ENCODE measurements around the gene EEPD1. TPM values are rescaled to one million over a fixed set of nuclear protein-coding genes. Genes with fewer than 3 reads are reported as not detected.

The EEPD1 gene
- total RNA-seq, 1 donor from 2014 or later: 19.3 TPM

DNA sequence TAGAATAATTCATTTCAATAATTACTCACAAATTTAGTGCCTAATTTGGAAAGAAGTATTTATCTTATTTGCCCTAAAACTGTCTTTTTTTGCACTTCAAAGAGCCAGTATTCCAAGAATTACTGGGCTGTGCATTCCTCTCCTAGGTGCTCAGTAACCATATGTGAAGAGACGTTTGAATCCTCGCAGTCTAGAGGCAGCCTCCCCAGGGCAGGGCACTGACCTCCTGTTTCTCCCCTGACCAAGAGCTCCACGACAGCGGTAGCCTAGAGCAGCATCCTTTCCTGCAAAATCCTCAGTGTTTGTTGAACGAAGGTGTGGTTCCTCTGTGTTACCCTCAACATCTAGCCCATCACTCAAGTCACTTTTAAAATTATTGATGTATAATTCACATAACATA is 113.1 kb downstream of the EEPD1 start:
- ATAC-seq: no peak
- DNase-seq (ENCODE audit: low spot score): no peak
- intact Hi-C loops (cut with DNase I): no loop called here

DNA sequence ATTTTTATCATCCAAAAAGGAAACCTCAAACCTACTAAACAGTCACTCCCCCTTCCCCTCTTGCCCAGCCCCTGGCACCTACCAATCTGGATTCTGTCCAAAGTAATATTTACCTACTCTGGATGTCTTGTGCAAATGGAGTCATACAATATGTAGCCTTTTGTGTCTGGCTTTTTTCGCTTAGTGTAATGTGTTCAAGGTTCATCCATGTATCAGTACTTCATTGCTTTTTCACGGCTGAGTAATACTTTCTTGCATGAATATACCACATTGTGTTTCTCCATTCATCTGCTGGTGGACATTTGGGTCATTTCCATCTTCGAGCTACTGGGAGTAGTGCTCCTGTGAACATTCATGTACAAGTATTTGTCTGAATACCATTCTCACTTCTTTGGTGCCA is 113.6 kb downstream of the EEPD1 start:
- no peak for ATAC-seq
- intact Hi-C loops (cut with DNase I): no loop called here
- DNase-seq (ENCODE audit: low spot score): no peak

GRCh38 chr7:36272211-36272566 is 119.1 kb downstream of the EEPD1 start:
- DNase-seq (ENCODE audit: low spot score) (no peak), ATAC-seq (no peak)
- intact Hi-C loops (cut with DNase I): no loop called here

GRCh38 chr7:36272567-36273269 is 119.7 kb downstream of the EEPD1 start:
- intact Hi-C loops (cut with DNase I): no loop called here
- DNase-seq (ENCODE audit: low spot score) (no peak), ATAC-seq (peak; percentile 32)

DNA sequence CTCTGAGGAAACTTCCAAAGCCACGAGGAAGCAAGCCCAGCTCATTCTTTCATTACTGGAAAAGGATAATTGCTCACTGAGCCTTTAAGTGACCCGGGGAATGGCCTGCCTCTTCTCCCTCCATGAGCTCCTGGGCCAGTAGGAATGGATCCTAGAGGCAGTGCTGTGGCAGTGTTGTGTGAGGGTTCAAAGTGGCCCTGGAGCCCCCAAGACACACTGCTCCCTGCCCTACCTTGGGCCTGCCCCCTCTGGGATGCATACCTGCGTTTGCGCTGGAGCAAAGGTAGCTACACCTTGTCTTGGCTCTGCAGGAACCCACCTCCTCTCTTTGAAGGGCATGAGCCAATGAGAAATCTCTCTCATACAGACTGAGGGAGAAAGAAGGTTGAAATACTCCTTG is 120.8 kb downstream of the EEPD1 start:
- intact Hi-C loops (cut with DNase I): no loop called here
- no peak for DNase-seq (ENCODE audit: low spot score)
- ATAC-seq: no peak

GRCh38 chr7:36275735-36276284 is 122.8 kb downstream of the EEPD1 start:
- ATAC-seq: no peak
- intact Hi-C loops (cut with DNase I): no loop called here
- DNase-seq (ENCODE audit: low spot score): no peak

DNA sequence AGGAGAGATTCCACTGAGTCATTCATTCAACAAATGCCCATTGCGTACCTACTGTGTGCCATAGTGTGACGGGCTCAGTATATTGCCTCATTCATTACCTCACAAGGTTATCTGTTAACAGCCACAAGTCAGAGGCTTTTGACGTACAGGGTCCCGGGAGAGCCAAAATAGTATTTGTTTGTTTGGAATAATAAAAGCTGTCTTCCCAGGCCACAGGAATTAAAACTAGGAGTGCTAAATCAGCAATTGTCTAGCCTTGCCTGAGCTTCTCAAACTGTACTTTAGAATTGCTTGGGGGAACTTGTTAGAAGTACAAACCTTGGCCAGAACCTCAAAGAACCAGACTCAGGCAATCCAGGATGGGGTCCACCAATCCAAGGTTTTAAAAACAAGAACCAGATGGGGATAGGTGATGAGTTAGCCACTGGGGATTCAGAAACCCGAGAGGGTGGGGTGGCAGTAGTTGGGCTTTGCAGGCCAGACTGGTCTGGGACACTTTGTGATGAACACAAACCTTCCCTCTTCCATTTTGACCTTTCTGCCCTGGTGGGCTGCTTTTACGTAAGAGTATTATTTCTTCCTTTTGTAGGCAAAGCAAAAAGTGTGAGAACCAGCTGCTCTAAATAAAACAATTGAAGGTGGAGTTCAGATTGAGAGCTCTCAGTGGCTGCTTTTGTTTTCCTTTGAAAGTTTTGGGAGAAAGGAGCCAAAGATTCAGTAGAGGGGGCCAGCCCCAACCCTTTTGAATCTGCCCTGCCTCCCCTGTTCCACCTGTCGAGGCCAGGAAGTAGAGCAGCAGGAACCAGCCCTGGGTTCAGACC is 123.6 kb downstream of the EEPD1 start:
- intact Hi-C loops (cut with DNase I): no loop called here
- DNase-seq (ENCODE audit: low spot score) (no peak), ATAC-seq (no peak)

GRCh38 chr7:36277249-36277542 is 124.1 kb downstream of the EEPD1 start:
- intact Hi-C loops (cut with DNase I): no loop called here
- ATAC-seq (no peak), DNase-seq (ENCODE audit: low spot score) (no peak)

DNA sequence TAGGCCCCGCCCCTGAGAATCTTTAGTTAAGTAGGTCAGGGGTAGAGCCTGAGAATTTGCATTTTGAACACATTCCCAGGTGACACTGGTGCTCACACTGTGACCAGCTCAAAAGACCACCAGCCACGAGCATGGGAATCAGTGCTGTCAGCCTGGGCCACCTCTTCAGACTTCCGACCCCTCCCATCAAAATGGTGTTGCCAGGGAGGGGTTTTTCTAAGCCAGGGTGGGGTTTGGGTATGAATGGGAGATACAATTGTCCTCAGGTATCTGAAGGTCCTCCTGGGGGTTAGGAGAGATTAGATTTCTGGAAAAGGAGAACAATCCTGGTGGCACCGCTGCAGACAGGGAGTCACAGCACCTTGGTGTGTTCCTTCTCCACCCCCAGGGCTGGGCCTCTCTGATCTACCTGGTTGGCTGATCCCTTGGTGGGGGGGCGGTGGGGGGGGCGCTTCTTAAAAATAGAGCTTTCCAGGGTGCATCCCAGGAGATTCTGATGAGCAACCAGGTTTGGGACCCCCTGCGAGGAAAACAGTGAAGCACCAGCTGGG is 125.1 kb downstream of the EEPD1 start:
- DNase-seq (ENCODE audit: low spot score) (no peak), ATAC-seq (no peak)
- intact Hi-C loops (cut with DNase I): no loop called here

DNA sequence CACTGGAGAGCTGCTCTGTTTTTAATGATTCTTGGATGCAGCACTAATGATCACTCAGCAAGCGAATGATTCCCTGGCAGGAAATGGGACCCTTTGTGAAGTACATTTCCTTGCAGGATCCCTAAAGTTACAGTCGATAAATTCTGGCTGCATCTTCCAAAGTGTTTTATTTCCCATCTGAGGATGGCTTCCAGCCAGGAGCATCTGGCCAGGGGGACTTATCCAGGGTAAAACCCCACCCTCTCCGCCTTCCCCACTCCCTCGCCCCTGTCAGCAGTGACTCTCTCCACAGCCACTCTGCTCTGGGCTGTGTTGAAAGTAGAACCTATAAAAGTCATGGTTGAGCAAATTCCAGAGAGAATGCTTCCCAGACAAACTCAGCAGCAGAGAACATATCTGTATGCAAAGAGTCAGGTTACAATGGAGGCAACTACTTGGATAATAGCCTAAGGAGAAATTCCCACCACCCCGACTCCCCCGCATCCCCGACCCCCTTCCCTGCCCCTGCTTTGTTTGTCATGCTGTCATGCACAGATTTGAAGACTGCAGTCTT is 125.6 kb downstream of the EEPD1 start:
- DNase-seq (ENCODE audit: low spot score): no peak
- intact Hi-C loops (cut with DNase I): no loop called here
- ATAC-seq: no peak

DNA sequence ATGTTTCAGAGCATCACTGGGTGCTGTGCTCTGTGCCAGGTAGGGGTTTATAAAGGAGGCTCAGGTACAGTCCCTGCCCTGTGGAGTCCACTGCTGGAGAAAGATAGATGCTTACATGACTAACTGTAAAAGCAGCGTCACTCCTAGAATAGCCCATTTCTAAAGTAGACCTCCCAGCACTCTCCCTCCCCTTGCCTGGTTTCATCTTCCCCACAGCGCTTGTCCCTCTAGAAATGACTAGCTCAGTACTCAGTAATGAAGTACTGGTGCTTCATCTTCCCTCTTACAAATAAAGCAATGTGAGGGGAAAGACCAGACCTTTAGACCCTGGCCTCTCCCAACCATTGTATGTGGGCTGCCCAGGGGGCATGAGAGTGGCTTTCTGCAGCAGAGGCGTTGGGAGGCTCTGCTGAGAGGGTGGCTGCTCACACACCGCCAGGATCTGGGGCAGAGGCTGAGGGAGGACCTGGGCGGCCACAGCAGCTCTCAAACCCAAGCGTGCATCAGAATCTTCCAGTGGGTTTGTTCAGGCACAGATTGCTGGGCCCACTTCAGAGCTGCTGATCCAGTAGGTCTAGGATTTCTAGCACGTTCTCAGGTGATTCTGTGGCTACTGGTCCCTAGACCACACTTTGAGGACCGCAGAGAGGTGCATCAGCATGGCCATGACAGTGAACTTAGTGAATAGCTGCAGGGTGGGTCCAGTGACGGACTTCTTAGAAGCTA is 126.3 kb downstream of the EEPD1 start:
- DNase-seq (ENCODE audit: low spot score): no peak

GRCh38 chr7:36279926-36280315 is 126.9 kb downstream of the EEPD1 start:
- ATAC-seq: no peak
- no peak for DNase-seq (ENCODE audit: low spot score)
- intact Hi-C loops (cut with DNase I): no loop called here

More for the DNA sequence above, 126.3 kb downstream of the EEPD1 start:
- no peak for ATAC-seq
- intact Hi-C loops (cut with DNase I): no loop called here

DNA sequence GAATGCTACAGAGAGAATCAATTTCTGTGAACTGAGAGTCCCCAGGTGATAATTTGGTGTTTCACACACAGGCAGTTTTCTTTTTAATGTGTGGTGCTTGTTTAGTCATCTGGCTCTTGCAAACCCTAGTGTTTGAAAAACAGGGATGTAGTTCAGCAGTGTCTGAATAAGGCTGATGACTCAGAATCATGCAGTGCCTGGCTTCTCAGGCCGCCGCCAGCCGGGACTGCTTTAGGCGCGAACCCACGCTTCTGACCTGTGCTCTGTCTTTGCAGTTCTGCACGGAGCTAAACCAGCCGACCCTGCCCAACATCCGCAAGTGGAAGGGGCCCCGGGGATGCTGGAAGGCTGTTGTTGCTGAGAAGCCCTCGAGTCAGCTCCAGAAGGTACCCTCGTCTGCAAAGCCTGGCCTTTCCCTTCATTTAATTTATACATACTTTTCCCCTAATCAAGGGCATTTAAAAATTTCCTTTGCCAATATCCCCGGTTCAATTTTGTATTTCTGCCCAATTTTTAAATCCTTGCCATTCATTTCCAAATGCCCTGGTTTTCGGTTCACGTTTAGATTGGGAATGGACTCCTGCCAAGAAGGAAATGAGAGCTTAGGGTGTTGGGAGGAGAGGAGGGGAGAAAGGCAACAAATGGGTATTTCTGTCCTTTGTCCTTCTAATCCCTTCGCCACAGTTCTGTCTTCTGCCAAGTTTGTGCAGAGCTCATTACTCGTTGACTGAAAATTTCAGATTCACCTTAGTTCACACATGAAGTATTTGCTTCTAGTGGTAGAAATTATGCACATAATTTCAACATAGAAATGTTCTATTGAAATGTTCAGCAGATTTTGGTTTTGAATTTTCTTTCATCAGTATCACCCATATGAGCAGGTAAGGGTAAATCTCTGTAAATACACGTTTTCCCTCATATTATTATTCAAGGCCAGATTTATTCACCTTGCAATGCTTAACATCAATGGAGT is 128.1 kb downstream of the EEPD1 start:
- peak; percentile 89 for ATAC-seq
- intact Hi-C loops (cut with DNase I): no loop called here

GRCh38 chr7:36281945-36282717 is 129.1 kb downstream of the EEPD1 start:
- intact Hi-C loops (cut with DNase I): no loop called here
- ATAC-seq (no peak), DNase-seq (ENCODE audit: low spot score) (no peak)

More for the DNA sequence above, 128.1 kb downstream of the EEPD1 start:
- DNase-seq (ENCODE audit: low spot score): peak; percentile 81

DNA sequence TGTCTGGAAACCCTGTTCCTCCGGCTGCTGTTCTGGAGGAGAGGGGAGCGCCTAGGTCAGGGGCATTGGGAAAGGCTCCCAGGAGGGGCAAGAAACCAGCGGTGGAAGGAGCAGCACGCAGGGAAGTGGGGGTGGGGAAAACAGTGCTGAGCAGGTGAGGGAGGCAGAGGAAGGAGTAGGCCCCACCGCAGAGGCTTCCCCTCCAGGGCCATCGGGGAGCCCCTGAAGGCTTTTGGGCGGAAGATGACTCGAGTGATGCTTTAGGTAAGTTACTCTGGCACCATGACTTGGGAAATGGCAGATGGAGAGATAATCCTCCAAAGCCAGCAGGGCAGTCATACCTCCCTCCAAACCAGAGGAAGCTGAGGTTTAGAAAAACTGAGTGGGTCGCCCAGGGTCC is 130.1 kb downstream of the EEPD1 start:
- ATAC-seq (no peak), DNase-seq (ENCODE audit: low spot score) (peak; percentile 55)
- intact Hi-C loops (cut with DNase I): no loop called here

GRCh38 chr7:36283711-36284130 is 130.7 kb downstream of the EEPD1 start:
- intact Hi-C loops (cut with DNase I): no loop called here
- ATAC-seq: peak; percentile 62
- peak; percentile 71 for DNase-seq (ENCODE audit: low spot score)

DNA sequence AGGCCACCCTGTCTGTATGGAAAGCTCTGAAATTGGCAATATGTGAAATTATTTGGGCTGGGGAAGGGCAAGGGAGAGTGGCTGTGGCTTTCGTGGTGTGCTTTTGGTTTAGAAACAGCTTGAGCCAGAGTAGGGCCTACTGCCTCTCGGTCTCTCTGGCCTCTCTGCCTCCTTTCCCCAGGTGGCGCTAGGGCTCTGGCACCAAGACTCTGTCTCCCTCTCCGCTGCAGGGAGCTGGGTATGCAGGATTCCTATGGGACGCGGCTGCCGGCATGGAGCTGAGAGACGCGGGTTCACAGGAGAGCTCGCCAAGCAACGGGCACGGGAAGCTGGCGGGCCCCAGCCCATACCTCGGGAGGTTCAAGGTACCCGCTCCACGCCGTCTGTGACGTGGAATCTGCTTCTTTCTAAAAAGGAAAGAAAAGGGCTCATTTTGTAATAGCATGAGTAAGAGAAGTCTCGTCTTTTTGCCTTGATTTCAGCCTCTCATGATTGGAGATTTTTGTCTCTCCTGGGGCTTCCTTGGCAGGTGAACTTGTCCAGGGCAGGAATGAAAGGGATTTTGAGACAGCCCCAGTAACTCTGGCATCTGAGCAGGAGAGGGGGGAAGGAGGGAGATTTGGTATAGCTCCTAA is 131.5 kb downstream of the EEPD1 start:
- intact Hi-C loops (cut with DNase I): no loop called here
- ATAC-seq: no peak
- peak; percentile 58 for DNase-seq (ENCODE audit: low spot score)

Data from sciatic nerve (tissue), 2 donors.